GM19240 (cell line): ENCODE data around the gene VPREB3.

Experiments used
- DNase-seq: peaks from one replicate; pipeline ENCODE4 v3.0.0; 2011; ENCODE audit warnings: low spot score; ENCODE audit not compliant: insufficient read length

VPREB3 gene

DNA sequence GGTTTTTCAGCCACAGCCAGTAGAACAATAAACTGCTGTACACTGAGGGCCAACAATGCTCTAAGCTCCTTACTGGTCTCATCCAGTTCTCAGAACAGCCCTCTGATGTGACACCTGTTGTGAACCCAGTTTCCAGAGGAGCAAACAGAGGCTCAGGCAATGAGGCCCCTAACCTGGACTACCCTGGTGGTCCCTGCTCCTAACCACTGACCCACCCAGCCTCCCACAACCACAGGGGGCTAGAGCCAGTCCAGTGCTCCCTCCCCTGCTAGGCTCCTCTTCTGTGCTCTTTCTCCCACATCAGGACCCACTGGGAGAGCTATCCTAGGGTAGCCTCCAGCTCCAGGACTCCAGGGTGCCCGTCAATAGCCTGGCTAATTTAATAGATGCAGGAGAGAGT, 28.5 kb upstream of the VPREB3 start:
- no peak for DNase-seq

GRCh38 chr22:23782252-23782651, 28.0 kb upstream of the VPREB3 start:
- no peak for DNase-seq

- DNase-seq: no peak
Measured at GRCh38 chr22:23781511-23782183, 27.4 kb upstream of the VPREB3 start.

GRCh38 chr22:23781065-23781464, 26.8 kb upstream of the VPREB3 start:
- no peak for DNase-seq

- no peak for DNase-seq
Measured at GRCh38 chr22:23780146-23780748, 26.0 kb upstream of the VPREB3 start.

- no peak for DNase-seq
Measured at GRCh38 chr22:23779731-23780130, 25.5 kb upstream of the VPREB3 start.

GRCh38 chr22:23779083-23779482, 24.9 kb upstream of the VPREB3 start:
- DNase-seq: no peak

DNA sequence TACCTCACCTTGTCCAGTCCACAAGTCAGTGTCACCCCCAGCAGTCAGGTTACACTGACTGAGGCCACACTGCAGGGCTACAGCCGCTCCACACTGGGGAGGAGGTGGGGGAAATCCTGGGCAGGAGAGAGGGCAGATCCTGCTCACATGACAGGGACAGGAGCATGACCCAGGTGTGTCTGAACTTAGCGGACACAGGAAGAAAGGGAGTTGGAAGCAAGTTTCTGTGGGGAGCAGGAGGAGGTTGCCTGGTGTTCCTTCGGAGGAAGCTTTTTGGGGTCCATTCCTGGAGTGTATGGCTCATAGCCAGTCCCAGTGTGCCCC, 24.3 kb upstream of the VPREB3 start:
- no peak for DNase-seq

- DNase-seq: no peak
Measured at GRCh38 chr22:23777776-23778576, 23.8 kb upstream of the VPREB3 start.

DNA sequence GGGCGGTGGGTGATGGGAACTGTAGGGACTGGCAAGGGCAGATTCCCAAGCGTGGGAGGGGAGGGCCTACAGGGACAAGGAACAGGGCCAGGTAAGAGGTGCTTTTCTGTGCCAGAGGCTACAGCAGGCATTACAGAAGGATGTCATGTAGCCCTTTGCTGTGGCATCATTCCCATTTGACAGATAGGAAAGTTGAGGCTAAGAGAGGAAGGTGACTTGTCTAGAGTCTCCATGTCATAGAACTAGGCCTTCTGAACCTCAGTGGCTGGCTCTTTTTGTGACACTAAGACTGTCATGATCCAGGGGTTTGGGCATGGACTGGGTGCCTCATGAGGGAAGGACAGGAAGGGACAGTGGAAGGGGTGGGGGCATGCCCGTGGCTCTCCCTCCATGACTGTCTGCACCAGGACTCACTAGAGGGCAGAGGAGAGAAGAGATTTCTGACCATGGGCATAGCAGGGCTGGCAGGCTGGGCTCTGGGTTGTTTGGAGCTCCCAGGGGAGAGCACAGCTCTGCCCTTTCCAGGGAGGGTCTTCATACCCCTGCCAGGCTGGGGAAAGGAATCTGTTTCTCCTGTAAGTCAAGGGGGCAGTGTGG, 21.7 kb upstream of the VPREB3 start:
- no peak for DNase-seq

DNA sequence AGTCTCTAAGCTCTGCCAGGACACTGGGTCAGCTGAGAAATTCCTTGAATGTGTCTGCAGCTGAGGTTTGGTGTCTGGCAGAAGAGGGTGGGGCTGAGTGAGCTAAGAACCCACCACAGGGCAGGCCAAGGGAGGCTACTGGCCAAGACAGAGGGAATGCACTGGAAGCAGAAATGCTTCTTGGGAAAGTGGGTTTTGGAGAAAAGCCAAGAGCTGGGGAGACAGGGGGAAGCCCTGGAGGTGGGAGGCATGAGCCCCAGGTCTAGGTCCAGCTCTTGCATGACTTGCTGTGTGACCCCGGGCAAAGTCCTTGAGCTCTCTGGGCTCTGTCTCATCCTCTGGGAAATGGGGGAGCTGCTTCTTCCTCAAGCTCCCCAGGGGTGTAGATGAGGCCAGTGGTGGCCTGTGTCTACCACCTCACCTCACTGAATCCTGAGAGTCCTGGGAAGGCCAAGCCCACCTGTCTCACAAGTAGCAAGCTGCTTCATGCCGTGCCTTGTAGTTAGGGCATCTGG, 20.8 kb upstream of the VPREB3 start:
- DNase-seq: no peak

DNA sequence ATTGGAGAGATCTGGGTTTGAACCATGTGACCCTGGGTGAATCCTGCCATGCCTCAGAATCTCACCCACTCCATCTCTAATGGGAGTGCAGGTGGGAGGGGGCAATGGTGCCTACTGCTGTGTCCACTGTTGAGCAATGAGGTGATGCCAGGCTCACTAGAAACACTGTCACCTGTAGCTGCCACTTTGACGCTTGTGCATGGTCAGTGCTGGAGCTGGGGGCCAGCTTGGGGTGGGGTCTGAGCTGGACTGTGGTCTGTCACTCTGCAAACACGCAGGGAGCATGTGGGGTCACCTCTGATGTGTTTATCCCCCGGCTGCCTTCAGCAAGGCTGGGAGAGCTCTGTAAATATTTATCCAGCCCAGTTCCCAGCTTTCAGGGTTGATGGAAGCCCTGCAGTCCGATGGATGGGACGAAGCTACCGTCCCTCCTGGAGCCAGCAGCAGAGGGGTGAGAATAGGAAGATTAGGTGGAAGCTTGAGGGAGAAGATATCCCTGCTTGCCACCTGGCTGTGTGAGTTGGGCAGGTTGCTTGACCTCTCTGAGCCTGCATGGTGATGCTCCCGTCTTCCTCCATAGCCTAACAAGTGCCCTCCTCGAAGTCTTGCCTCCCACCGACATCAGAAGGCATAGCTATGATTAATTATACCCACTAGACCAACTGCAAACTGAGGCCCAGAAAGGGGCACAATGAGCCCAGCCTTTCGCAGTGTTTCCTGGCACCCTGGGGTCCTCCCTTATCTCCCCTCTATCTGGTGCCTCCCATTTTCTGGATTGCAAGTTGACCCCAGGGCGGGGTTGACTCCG, 20.1 kb upstream of the VPREB3 start:
- no peak for DNase-seq

- DNase-seq: no peak
Measured at GRCh38 chr22:23773483-23774113, 19.4 kb upstream of the VPREB3 start.

DNA sequence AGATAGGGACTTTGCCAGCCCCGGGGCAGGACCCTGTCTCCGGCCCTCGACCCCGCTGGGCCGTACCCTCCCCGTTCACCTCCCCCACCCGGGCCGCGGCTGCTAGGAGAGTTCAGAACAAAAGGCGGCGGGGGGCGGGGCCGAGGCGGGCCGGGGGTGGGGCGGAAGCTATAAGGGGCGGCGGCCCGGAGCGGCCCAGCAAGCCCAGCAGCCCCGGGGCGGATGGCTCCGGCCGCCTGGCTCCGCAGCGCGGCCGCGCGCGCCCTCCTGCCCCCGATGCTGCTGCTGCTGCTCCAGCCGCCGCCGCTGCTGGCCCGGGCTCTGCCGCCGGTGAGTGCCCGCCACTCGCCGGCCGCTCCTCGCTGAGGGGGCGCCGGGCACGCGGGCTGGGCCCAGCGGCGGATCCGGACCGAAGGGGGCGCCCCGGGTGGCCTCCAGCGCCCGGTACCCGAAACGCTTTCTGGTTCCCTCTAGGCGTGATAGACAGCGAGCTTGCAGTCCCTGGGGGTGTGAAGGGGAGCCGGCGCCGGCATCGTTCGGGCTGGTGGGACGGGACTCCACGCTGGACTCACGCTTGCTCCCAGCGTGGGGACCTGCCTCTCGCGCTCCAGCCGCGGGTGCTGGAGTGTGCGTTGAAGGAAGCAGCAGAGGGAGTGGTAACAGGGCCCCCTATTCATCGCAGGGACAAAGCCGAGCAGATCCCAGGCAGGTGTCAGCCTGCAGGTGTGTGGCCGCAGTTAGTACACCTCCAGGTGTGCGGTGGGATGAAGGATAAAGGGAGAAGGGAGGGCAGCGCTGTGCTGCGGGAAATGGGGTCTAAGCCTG, 18.6 kb upstream of the VPREB3 start, which contains the start of gene MMP11:
Gene MMP11 (plus strand): TSS at position 201 of the 825 bp plus-strand sequence. CDS start 22 bp downstream, at position 223.
- DNase-seq: no peak

- no peak for DNase-seq
Measured at GRCh38 chr22:23772315-23772648, 18.1 kb upstream of the VPREB3 start.

DNA sequence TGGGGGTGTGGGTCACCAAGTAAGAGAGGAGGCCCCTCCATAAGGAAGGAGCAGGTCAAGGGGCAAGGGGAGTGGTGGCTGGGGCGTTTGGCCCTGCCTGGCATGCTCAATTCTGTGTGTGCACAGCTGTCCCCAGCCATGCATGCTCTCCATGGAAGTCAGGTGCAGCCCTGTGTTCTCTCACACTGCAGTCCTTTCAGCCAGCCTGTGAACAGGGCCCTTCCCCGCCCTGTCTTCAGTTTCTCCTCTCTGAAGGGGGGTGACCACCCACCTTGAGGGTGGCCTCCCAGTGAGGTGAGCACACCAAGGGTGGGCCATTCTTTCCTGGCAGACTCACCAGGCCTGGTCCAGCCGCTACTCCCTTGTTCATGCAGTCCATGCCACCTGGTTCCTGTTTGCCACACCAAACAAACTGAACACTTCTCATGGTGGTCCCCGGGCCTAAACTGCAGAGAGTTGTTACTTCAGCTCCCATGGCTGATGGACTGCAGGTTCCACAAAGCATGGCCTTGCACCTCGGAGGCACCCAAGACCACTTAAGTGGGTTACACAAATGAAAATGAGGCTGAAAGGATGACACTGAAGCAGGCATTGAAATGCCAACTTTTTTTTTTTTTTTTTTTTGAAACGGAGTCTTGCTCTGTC, 15.2 kb upstream of the VPREB3 start:
- DNase-seq: no peak

GRCh38 chr22:23767673-23768548, 13.7 kb upstream of the VPREB3 start, which contains the start of gene CHCHD10:
TSS of gene CHCHD10 (minus strand) at chr22:23767972. CDS start at chr22:23767874, 98 bp downstream.
- DNase-seq: peak; percentile 74

GRCh38 chr22:23767303-23767672, 13.1 kb upstream of the VPREB3 start:
- no peak for DNase-seq
